Liver (tissue), 9 donors: Measurements from ENCODE around the gene RNF183. TPM values are rescaled to one million over a fixed set of nuclear protein-coding genes. Genes with fewer than 3 reads are reported as not detected.

Experiments used
- DNase-seq: peaks from one replicate; pipeline ENCODE4 v3.0.0-alpha.2; 2017; ENCODE audit warnings: low spot score
- H3K27ac ChIP-seq, 2 donors: one replicate each; pipeline ENCODE4 v1.7.0; 2013; ENCODE audit warnings: inconsistent platforms in 2 of 2, low read length in 2 of 2, control low read depth in 1 of 2, low read depth in 1 of 2, mild to moderate bottlenecking in 1 of 2
- H3K27me3 ChIP-seq, 4 donors: one replicate each; pipeline versions ENCODE4 v1.6.1 to v1.7.0; 2013; ENCODE audit warnings: low read length in 3 of 4, inconsistent platforms in 1 of 4, mild to moderate bottlenecking in 1 of 4, moderate library complexity in 1 of 4; ENCODE audit not compliant: control insufficient read depth in 4 of 4, insufficient read depth in 4 of 4
- H3K36me3 ChIP-seq, 4 donors: one replicate each; pipeline versions ENCODE4 v1.6.1 to v1.7.0; 2013; ENCODE audit warnings: low read length in 3 of 4, mild to moderate bottlenecking in 3 of 4, low read depth in 1 of 4, moderate library complexity in 1 of 4; ENCODE audit not compliant: control insufficient read depth in 4 of 4, insufficient read depth in 3 of 4
- H3K4me1 ChIP-seq, 4 donors: one replicate each; pipeline versions ENCODE4 v1.6.1 to v1.7.0; 2013; ENCODE audit warnings: low read length in 3 of 4, mild to moderate bottlenecking in 3 of 4, moderate library complexity in 1 of 4; ENCODE audit not compliant: control insufficient read depth in 4 of 4, insufficient read depth in 4 of 4
- H3K4me3 ChIP-seq, 3 donors: one replicate each; pipeline versions ENCODE4 v1.6.1 to v1.7.0; 2013; ENCODE audit warnings: low read length in 3 of 3, control low read depth in 1 of 3, low read depth in 1 of 3, mild to moderate bottlenecking in 1 of 3
- H3K9ac ChIP-seq, 2 donors: one replicate each; pipeline ENCODE4 v1.7.0; 2013; ENCODE audit warnings: low read length in 2 of 2, mild to moderate bottlenecking in 2 of 2, moderate library complexity in 2 of 2, control low read depth in 1 of 2, low read depth in 1 of 2
- H3K9me3 ChIP-seq, 4 donors: one replicate each; pipeline versions ENCODE4 v1.6.1 to v1.7.0; 2013; ENCODE audit warnings: low read length in 3 of 4; ENCODE audit not compliant: control insufficient read depth in 4 of 4
- CTCF ChIP-seq: fragments of 150-350 bp; IDR thresholded peaks from 2 replicates; pipeline ENCODE4 v1.5.1; 2017; ENCODE audit warnings: improper control_type of control experiment, low read depth, low read length; ENCODE audit not compliant: missing input control
- EGR1 ChIP-seq, 2 donors: IDR thresholded peaks; 2 replicates each; pipeline ENCODE4 v1.6.1; 2016 to 2018; ENCODE audit warnings: antibody characterized with exemption in 2 of 2, low read depth in 2 of 2
- FOXA1 ChIP-seq: IDR thresholded peaks from 2 replicates; pipeline ENCODE4 v1.6.1; 2016; ENCODE audit warnings: antibody characterized with exemption
- FOXA2 ChIP-seq: IDR thresholded peaks from 2 replicates; pipeline ENCODE4 v1.6.1; 2016; ENCODE audit warnings: antibody characterized with exemption
- GABPA ChIP-seq, 2 donors: IDR thresholded peaks in 1 of 2; conservative IDR thresholded peaks in 1 of 2; 2 replicates each; pipeline ENCODE4 v1.6.1; 2016; ENCODE audit warnings: antibody characterized with exemption in 2 of 2, mild to moderate bottlenecking in 1 of 2, moderate library complexity in 1 of 2
- HNF4A ChIP-seq, 2 donors: conservative IDR thresholded peaks; 2 replicates each; pipeline ENCODE4 v1.6.1; 2016; ENCODE audit warnings: antibody characterized with exemption in 2 of 2, mild to moderate bottlenecking in 2 of 2
- HNF4G ChIP-seq: IDR thresholded peaks from 2 replicates; pipeline ENCODE4 v1.6.1; 2016; ENCODE audit warnings: antibody characterized with exemption
- JUND ChIP-seq, 2 donors: IDR thresholded peaks; 2 replicates each; pipeline ENCODE4 v1.6.1; 2016; ENCODE audit warnings: antibody characterized with exemption in 2 of 2
- MAX ChIP-seq: IDR thresholded peaks from 2 replicates; pipeline ENCODE4 v1.6.1; 2016; ENCODE audit warnings: antibody characterized with exemption
- NR2F2 ChIP-seq: IDR thresholded peaks from 2 replicates; pipeline ENCODE4 v1.6.1; 2016; ENCODE audit warnings: antibody characterized with exemption
- RAD21 ChIP-seq, 2 donors: IDR thresholded peaks; 2 replicates each; pipeline ENCODE4 v1.6.1; 2016; ENCODE audit warnings: antibody characterized with exemption in 2 of 2, mild to moderate bottlenecking in 2 of 2
- RXRA ChIP-seq, 2 donors: IDR thresholded peaks; 2 replicates each; pipeline ENCODE4 v1.6.1; 2017 to 2018; ENCODE audit warnings: antibody characterized with exemption in 2 of 2, mild to moderate bottlenecking in 1 of 2
- TAF1 ChIP-seq: conservative IDR thresholded peaks from 2 replicates; pipeline ENCODE4 v1.6.1; 2016; ENCODE audit warnings: antibody characterized with exemption, mild to moderate bottlenecking
- YY1 ChIP-seq: IDR thresholded peaks from 2 replicates; pipeline ENCODE4 v1.6.1; 2016; ENCODE audit warnings: antibody characterized with exemption, mild to moderate bottlenecking
- ZBTB33 ChIP-seq: IDR thresholded peaks from 2 replicates; pipeline ENCODE4 v1.6.1; 2016; ENCODE audit warnings: antibody characterized with exemption
- WGBS: extraction: QIAGEN DNeasy Blood & Tissue Kit; methylation state at CpG from one replicate; pipeline ENCODE4 v1.1.7; 2013; 5-methylcytosine and 5-hydroxymethylcytosine counted together
- polyA plus RNA-seq, 2 donors: library from polyadenylated mRNA; stranded (reverse) in 1 of 2; unstranded in 1 of 2; fragments of 200-250 nt in 1 of 2; fragments of >200 nt in 1 of 2; fragmentation: Nextera tagmentation in 1 of 2; extraction: Ambion mirVana in 1 of 2; gene quantifications; one replicate each; pipeline versions ENCODE4 v1.2.1 to v1.2.3, GENCODE V29; 2013 to 2015
- total RNA-seq, 2 donors: library from RNA; depleted of rRNA; stranded (reverse); fragments of >200 nt; gene quantifications; one replicate each; pipeline ENCODE4 v1.2.3, GENCODE V29; 2014
- TF ChIP-seq, protein P1 (sequence below): IDR thresholded peaks from 2 replicates; pipeline ENCODE4 v1.6.1; 2016; ENCODE audit warnings: antibody characterized with exemption, mild to moderate bottlenecking
- donor health status: healthy.
- donor health status: healthy.
- donor health status: healthy.
- donor health status: healthy.
- donor health status: healthy.

RNF183 gene
- total and polyA plus RNA-seq, 4 donors, result 0.07 TPM; not detected in 3

DNA sequence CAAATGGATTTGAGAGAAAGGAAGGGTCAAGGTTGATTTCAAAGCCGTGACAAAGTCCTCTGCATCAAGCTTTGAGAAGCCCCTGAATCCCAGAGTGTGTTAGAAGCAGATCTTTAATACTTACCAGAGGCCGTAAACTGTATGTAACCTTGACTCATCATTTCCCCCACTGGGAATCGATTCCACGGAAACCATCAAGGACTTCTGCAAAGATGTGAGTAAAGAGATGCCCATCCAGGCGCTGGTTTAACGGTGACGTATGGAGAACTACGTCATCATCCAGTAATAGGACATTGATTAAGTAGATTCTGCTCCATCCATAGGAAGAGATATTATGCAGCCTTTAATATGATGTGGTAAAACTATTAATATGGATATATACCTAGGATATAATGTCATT is 1.6 kb downstream of the RNF183 start:
- H3K27me3 ChIP-seq, result no peaks in the 10 kb centered on the region
- no peak for TF ChIP-seq YY1
- TF ChIP-seq, protein P1, sequence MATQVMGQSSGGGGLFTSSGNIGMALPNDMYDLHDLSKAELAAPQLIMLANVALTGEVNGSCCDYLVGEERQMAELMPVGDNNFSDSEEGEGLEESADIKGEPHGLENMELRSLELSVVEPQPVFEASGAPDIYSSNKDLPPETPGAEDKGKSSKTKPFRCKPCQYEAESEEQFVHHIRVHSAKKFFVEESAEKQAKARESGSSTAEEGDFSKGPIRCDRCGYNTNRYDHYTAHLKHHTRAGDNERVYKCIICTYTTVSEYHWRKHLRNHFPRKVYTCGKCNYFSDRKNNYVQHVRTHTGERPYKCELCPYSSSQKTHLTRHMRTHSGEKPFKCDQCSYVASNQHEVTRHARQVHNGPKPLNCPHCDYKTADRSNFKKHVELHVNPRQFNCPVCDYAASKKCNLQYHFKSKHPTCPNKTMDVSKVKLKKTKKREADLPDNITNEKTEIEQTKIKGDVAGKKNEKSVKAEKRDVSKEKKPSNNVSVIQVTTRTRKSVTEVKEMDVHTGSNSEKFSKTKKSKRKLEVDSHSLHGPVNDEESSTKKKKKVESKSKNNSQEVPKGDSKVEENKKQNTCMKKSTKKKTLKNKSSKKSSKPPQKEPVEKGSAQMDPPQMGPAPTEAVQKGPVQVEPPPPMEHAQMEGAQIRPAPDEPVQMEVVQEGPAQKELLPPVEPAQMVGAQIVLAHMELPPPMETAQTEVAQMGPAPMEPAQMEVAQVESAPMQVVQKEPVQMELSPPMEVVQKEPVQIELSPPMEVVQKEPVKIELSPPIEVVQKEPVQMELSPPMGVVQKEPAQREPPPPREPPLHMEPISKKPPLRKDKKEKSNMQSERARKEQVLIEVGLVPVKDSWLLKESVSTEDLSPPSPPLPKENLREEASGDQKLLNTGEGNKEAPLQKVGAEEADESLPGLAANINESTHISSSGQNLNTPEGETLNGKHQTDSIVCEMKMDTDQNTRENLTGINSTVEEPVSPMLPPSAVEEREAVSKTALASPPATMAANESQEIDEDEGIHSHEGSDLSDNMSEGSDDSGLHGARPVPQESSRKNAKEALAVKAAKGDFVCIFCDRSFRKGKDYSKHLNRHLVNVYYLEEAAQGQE, result no peak
- 96% methylated on average over 8 of the region's 8 CpGs for WGBS

GRCh38 chr9:113299800-113300292 is 3.3 kb downstream of the RNF183 start:
- Histone ChIP-seq H3K4me3 (no peak overlapping the region), H3K27me3 (no peaks in the 10 kb centered on the region), H3K9me3 (no peaks in the 10 kb centered on the region), H3K27ac (no peak overlapping the region), H3K36me3 (no peaks in the 10 kb centered on the region), H3K9ac (no peak overlapping the region), H3K4me1 (no peaks in the 10 kb centered on the region)
- WGBS, result 61% methylated on average over 8 of the region's 8 CpGs
- DNase-seq, result no peak
- no peak for TF ChIP-seq RXRA (IDR thresholded peaks at IDR 0.05)
- no peak for TF ChIP-seq HNF4G
- TF ChIP-seq ZBTB33, result no peak
- no peak for TF ChIP-seq HNF4A (conservative IDR thresholded peaks at IDR 0.05)
- TF ChIP-seq MAX, result no peak
- no peak for TF ChIP-seq EGR1 (IDR thresholded peaks at IDR 0.05; ENCODE audit: low read depth in 2 of 2)
- TF ChIP-seq FOXA1, result no peak

More for the DNA sequence above, 1.6 kb downstream of the RNF183 start:
- Histone ChIP-seq H3K27ac (no peak overlapping the region), H3K9ac (no peak overlapping the region), H3K4me1 (no peaks in the 10 kb centered on the region), H3K36me3 (no peaks in the 10 kb centered on the region), H3K4me3 (no peak overlapping the region), H3K9me3 (no peaks in the 10 kb centered on the region)
- no peak for DNase-seq

GRCh38 chr9:113298924-113299770 is 4.0 kb downstream of the RNF183 start:
- no peak for DNase-seq
- no peaks in the 10 kb centered on the region for H3K4me1 ChIP-seq
- H3K9ac ChIP-seq, result no peak overlapping the region
- no peaks in the 10 kb centered on the region for H3K9me3 ChIP-seq
- no peaks in the 10 kb centered on the region for H3K36me3 ChIP-seq
- no peak overlapping the region for H3K4me3 ChIP-seq
- TF ChIP-seq GABPA (IDR thresholded peaks at IDR 0.05 in 1 of 2, conservative IDR thresholded peaks at IDR 0.05 in 1 of 2) (no peak), HNF4A (conservative IDR thresholded peaks at IDR 0.05) (no peak), HNF4G (no peak), CTCF (no peak), TAF1 (no peak), FOXA1 (no peak), FOXA2 (no peak), RXRA (IDR thresholded peaks at IDR 0.05) (no peak), YY1 (no peak), NR2F2 (no peak), JUND (IDR thresholded peaks at IDR 0.05) (no peak), RAD21 (IDR thresholded peaks at IDR 0.05) (no peak)
- no peak overlapping the region for H3K27ac ChIP-seq
- WGBS, result 91% methylated on average over 15 of the region's 15 CpGs
- no peaks in the 10 kb centered on the region for H3K27me3 ChIP-seq
